Prostate gland (tissue), 2 donors: ENCODE data around the gene ELOA.

Experiments used
- POLR2A ChIP-seq: fragments of 450-650 bp; IDR thresholded peaks from one replicate; pipeline ENCODE4 v1.6.1; 2016; ENCODE audit warnings: antibody characterized with exemption, mild to moderate bottlenecking
- POLR2AphosphoS5 ChIP-seq: sonication (generic); formaldehyde crosslinking; IDR thresholded peaks from one replicate; pipeline ENCODE4 v1.6.1; 2017; ENCODE audit warnings: antibody characterized with exemption
- TF ChIP-seq, protein P1 (sequence below), 4 experiments: fragments of 200-600 bp in 2 of 4; fragments of 450-650 bp in 2 of 4; sonication (generic) in 2 of 4; IDR thresholded peaks; 1 replicate in 3 of 4; 2 replicates in 1 of 4; pipeline ENCODE4 v1.5.1; 2016 to 2019; ENCODE audit warnings: antibody characterized with exemption in 4 of 4, mild to moderate bottlenecking in 2 of 4, moderate library complexity in 2 of 4

DNA sequence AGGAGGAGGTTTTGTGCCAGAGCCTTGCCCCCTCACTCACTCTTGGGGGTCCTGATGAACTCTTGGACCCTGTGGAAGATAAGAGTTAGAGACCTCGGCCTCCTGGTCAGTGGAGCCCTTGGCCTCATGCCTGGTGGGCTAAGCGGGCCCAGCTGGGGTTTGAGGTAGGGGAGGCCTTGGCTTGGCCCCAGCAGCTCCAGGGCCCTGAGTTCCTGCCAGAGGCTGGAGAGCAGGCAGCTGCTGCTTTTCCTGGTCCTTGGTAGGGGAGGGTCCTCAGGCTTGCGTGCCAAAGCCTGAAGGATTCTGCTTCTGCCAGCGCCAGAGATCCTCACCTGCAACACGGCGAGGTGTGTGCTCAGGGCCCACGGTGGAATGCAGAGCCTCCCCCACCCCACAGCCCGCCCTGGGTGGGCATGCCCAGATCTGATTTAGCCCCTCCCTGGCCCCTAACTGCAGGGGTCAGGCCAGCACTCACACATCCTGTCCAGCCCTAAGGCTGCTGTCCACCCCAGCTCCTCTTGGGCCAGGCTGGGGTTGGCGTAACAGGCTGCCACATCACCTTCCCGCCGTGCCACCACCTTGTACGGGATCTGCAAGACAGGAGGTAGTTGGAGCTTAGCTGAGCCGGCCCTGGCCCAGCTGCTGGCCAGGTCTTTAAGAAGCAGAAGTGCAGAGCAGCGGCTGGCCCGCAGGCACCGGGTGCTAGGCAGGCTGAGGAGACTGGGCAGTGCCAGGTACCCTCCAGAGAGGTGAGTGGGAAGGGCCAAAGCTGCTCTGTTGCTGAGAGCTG is 52.6 kb downstream of the ELOA start:
- no peak for TF ChIP-seq POLR2A
- TF ChIP-seq, protein P1, sequence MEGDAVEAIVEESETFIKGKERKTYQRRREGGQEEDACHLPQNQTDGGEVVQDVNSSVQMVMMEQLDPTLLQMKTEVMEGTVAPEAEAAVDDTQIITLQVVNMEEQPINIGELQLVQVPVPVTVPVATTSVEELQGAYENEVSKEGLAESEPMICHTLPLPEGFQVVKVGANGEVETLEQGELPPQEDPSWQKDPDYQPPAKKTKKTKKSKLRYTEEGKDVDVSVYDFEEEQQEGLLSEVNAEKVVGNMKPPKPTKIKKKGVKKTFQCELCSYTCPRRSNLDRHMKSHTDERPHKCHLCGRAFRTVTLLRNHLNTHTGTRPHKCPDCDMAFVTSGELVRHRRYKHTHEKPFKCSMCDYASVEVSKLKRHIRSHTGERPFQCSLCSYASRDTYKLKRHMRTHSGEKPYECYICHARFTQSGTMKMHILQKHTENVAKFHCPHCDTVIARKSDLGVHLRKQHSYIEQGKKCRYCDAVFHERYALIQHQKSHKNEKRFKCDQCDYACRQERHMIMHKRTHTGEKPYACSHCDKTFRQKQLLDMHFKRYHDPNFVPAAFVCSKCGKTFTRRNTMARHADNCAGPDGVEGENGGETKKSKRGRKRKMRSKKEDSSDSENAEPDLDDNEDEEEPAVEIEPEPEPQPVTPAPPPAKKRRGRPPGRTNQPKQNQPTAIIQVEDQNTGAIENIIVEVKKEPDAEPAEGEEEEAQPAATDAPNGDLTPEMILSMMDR (IDR thresholded peaks at IDR 0.05), result no peak
- no peak for TF ChIP-seq POLR2AphosphoS5
